NCI-H1694 (cell line): ENCODE results near the gene CEND1.
"Not testable (repeated sequence)": the region's sequence is repeated elsewhere in the genome, so short reads cannot be mapped to it uniquely, and the experiment has no call there.

ENCODE experiments used
- DNase-seq: peaks from one replicate; lab custom pipeline; 2025; lab: John Stamatoyannopoulos, UW

Gene CEND1

GRCh38 chr11:763549-764321 is 26.2 kb downstream of the CEND1 start:
- no peak for DNase-seq

- DNase-seq: no peak
Observed at GRCh38 chr11:763073-763463, 26.8 kb downstream of the CEND1 start.

GRCh38 chr11:762421-763072 is 27.3 kb downstream of the CEND1 start:
- DNase-seq: peak; percentile 79

- no peak for DNase-seq
Observed at GRCh38 chr11:761526-762108, 28.3 kb downstream of the CEND1 start.

GRCh38 chr11:760236-760635 is 29.7 kb downstream of the CEND1 start:
- no peak for DNase-seq

- no peak for DNase-seq
Observed at GRCh38 chr11:749731-750130, 40.2 kb downstream of the CEND1 start.

GRCh38 chr11:748007-748359 is 41.9 kb downstream of the CEND1 start:
- DNase-seq: no peak

- peak; percentile 45 for DNase-seq
Observed at GRCh38 chr11:747158-748006, 42.5 kb downstream of the CEND1 start, which contains the start of gene TALDO1. TALDO1 (plus strand) TSS chr11:747464; CDS start chr11:747482, 18 bp downstream.

- no peak for DNase-seq
Observed at GRCh38 chr11:746289-747157, 43.4 kb downstream of the CEND1 start.

- DNase-seq: no peak
Observed at GRCh38 chr11:745428-745827, 44.5 kb downstream of the CEND1 start.

- no peak for DNase-seq
Observed at GRCh38 chr11:742571-743201, 47.2 kb downstream of the CEND1 start.

GRCh38 chr11:742156-742546 is 47.7 kb downstream of the CEND1 start:
- no peak for DNase-seq

GRCh38 chr11:737899-738298 is 52.0 kb downstream of the CEND1 start:
- not testable (repeated sequence) for DNase-seq

GRCh38 chr11:737366-737765 is 52.5 kb downstream of the CEND1 start:
- no peak for DNase-seq
